Measurements from ENCODE around the gene VCL. TPM values are rescaled to one million over a fixed set of nuclear protein-coding genes. Genes with fewer than 3 reads are reported as not detected.

Gene VCL
- total and polyA plus RNA-seq, 2 donors (not counting 1 experiment from before 2014, with no cell fraction given): 161 to 316 TPM

- Histone ChIP-seq H3K79me2 (ENCODE audit: control insufficient read depth, insufficient read depth, low read length) (no peaks in the 10 kb centered on the region), H3K4me2 (ENCODE audit: extremely low read depth, insufficient read depth, low read length) (no peak overlapping the region), H3K27me3 (ENCODE audit: control insufficient read depth, insufficient read depth, low read length) (no peaks in the 10 kb centered on the region), H3K36me3 (ENCODE audit: control insufficient read depth, insufficient read depth, low read length) (no peaks in the 10 kb centered on the region), H2AFZ (ENCODE audit: low read length) (no peak overlapping the region), H3K4me1 (ENCODE audit: control insufficient read depth, extremely low read depth, insufficient read depth, low read length) (no peaks in the 10 kb centered on the region), H4K20me1 (ENCODE audit: control insufficient read depth, extremely low read depth, insufficient read depth, low read length) (no peaks in the 10 kb centered on the region), H3K4me3 (replicated peaks in 1 of 4; ENCODE audit: control extremely low read depth in 1 of 4, insufficient read depth in 1 of 4, low read depth in 3 of 4, low read length in 4 of 4) (no peak overlapping the region), H3K9ac (ENCODE audit: insufficient read depth, low read length) (no peak overlapping the region), H3K27ac (ENCODE audit: insufficient read depth, low read length) (no peak overlapping the region), H3K9me3 (ENCODE audit: control insufficient read depth, insufficient read depth, low read depth, low read length) (no peaks in the 10 kb centered on the region)
- no peak for DNase-seq (ENCODE audit: low read depth in 2 of 2)
- TF ChIP-seq CTCF (conservative IDR thresholded peaks at IDR 0.05 in 1 of 2, IDR thresholded peaks at IDR 0.05 in 1 of 2; ENCODE audit: low read depth in 1 of 2, low read length in 2 of 2) (no peak), EZH2 (IDR thresholded peaks at IDR 0.05; ENCODE audit: low read length, missing control alignments) (no peak)
Observed at GRCh38 chr10:73979141-73979808, 18.6 kb upstream of the VCL start.

GRCh38 chr10:73979809-73980433 is 18.0 kb upstream of the VCL start:
- Histone ChIP-seq H2AFZ (ENCODE audit: low read length) (no peak overlapping the region), H3K9ac (ENCODE audit: insufficient read depth, low read length) (no peak overlapping the region), H3K79me2 (ENCODE audit: control insufficient read depth, insufficient read depth, low read length) (no peaks in the 10 kb centered on the region), H4K20me1 (ENCODE audit: control insufficient read depth, extremely low read depth, insufficient read depth, low read length) (no peaks in the 10 kb centered on the region), H3K27me3 (ENCODE audit: control insufficient read depth, insufficient read depth, low read length) (no peaks in the 10 kb centered on the region), H3K27ac (ENCODE audit: insufficient read depth, low read length) (no peak overlapping the region), H3K4me2 (ENCODE audit: extremely low read depth, insufficient read depth, low read length) (no peak overlapping the region), H3K36me3 (ENCODE audit: control insufficient read depth, insufficient read depth, low read length) (no peaks in the 10 kb centered on the region), H3K4me1 (ENCODE audit: control insufficient read depth, extremely low read depth, insufficient read depth, low read length) (no peaks in the 10 kb centered on the region), H3K4me3 (replicated peaks in 1 of 4; ENCODE audit: control extremely low read depth in 1 of 4, insufficient read depth in 1 of 4, low read depth in 3 of 4, low read length in 4 of 4) (no peak overlapping the region), H3K9me3 (ENCODE audit: control insufficient read depth, insufficient read depth, low read depth, low read length) (no peaks in the 10 kb centered on the region)
- TF ChIP-seq EZH2 (IDR thresholded peaks at IDR 0.05; ENCODE audit: low read length, missing control alignments) (no peak), CTCF (conservative IDR thresholded peaks at IDR 0.05 in 1 of 2, IDR thresholded peaks at IDR 0.05 in 1 of 2; ENCODE audit: low read depth in 1 of 2, low read length in 2 of 2) (no peak)
- no peak for DNase-seq (ENCODE audit: low read depth in 2 of 2)

GRCh38 chr10:73981812-73982211 is 16.1 kb upstream of the VCL start:
- Histone ChIP-seq H3K27ac (ENCODE audit: insufficient read depth, low read length) (no peak overlapping the region), H3K4me2 (ENCODE audit: extremely low read depth, insufficient read depth, low read length) (no peak overlapping the region), H3K9me3 (ENCODE audit: control insufficient read depth, insufficient read depth, low read depth, low read length) (no peaks in the 10 kb centered on the region), H3K9ac (ENCODE audit: insufficient read depth, low read length) (no peak overlapping the region), H2AFZ (ENCODE audit: low read length) (no peak overlapping the region), H3K4me3 (replicated peaks in 1 of 4; ENCODE audit: control extremely low read depth in 1 of 4, insufficient read depth in 1 of 4, low read depth in 3 of 4, low read length in 4 of 4) (no peak overlapping the region), H3K27me3 (ENCODE audit: control insufficient read depth, insufficient read depth, low read length) (no peaks in the 10 kb centered on the region), H4K20me1 (ENCODE audit: control insufficient read depth, extremely low read depth, insufficient read depth, low read length) (no peaks in the 10 kb centered on the region), H3K36me3 (ENCODE audit: control insufficient read depth, insufficient read depth, low read length) (no peaks in the 10 kb centered on the region), H3K79me2 (ENCODE audit: control insufficient read depth, insufficient read depth, low read length) (no peaks in the 10 kb centered on the region), H3K4me1 (ENCODE audit: control insufficient read depth, extremely low read depth, insufficient read depth, low read length) (no peaks in the 10 kb centered on the region)
- no peak for DNase-seq (ENCODE audit: low read depth in 2 of 2)
- TF ChIP-seq EZH2 (IDR thresholded peaks at IDR 0.05; ENCODE audit: low read length, missing control alignments): no peak
- TF ChIP-seq CTCF (conservative IDR thresholded peaks at IDR 0.05 in 1 of 2, IDR thresholded peaks at IDR 0.05 in 1 of 2; ENCODE audit: low read depth in 1 of 2, low read length in 2 of 2): no peak
